NCI-H146 treated with DMSO at 0.1 percent for 48 hours (cell line): Measurements from ENCODE around the gene KIRREL1.

Experiments
- DNase-seq: peaks from one replicate; lab custom pipeline; 2025; ENCODE audit not compliant: unreplicated experiment; lab: John Stamatoyannopoulos, UW

Gene KIRREL1

GRCh38 chr1:157993147-157993917, at the start of gene KIRREL1:
Gene KIRREL1 (plus strand): TSS chr1:157993645. CDS start chr1:157993677, 32 bp downstream.
- no peak for DNase-seq

GRCh38 chr1:157944663-157945280, 48.7 kb upstream of the KIRREL1 start:
- DNase-seq = no peak

- no peak for DNase-seq
Observed at GRCh38 chr1:157948312-157949073, 45.0 kb upstream of the KIRREL1 start.

- no peak for DNase-seq
Observed at GRCh38 chr1:157949074-157949354, 44.4 kb upstream of the KIRREL1 start.

- no peak for DNase-seq
Observed at GRCh38 chr1:157951230-157951629, 42.2 kb upstream of the KIRREL1 start.

GRCh38 chr1:157952601-157953000, 40.8 kb upstream of the KIRREL1 start:
- DNase-seq = no peak

GRCh38 chr1:157955221-157955620, 38.2 kb upstream of the KIRREL1 start:
- no peak for DNase-seq

GRCh38 chr1:157955857-157956256, 37.6 kb upstream of the KIRREL1 start:
- no peak for DNase-seq

GRCh38 chr1:157956732-157957131, 36.7 kb upstream of the KIRREL1 start:
- no peak for DNase-seq

- no peak for DNase-seq
Observed at GRCh38 chr1:157958263-157958662, 35.2 kb upstream of the KIRREL1 start.

GRCh38 chr1:157959750-157960149, 33.7 kb upstream of the KIRREL1 start:
- no peak for DNase-seq

- no peak for DNase-seq
Observed at GRCh38 chr1:157960773-157961172, 32.7 kb upstream of the KIRREL1 start.

GRCh38 chr1:157961805-157962762, 31.4 kb upstream of the KIRREL1 start:
- DNase-seq = no peak

- DNase-seq = peak; percentile 3
Observed at GRCh38 chr1:157963713-157964112, 29.7 kb upstream of the KIRREL1 start.

GRCh38 chr1:157965584-157965983, 27.9 kb upstream of the KIRREL1 start:
- DNase-seq = no peak

GRCh38 chr1:157966031-157966537, 27.4 kb upstream of the KIRREL1 start:
- no peak for DNase-seq

GRCh38 chr1:157967205-157967604, 26.2 kb upstream of the KIRREL1 start:
- DNase-seq = no peak

GRCh38 chr1:157968508-157968907, 24.9 kb upstream of the KIRREL1 start:
- no peak for DNase-seq

- no peak for DNase-seq
Observed at GRCh38 chr1:157968946-157969345, 24.5 kb upstream of the KIRREL1 start.

GRCh38 chr1:157969697-157970485, 23.6 kb upstream of the KIRREL1 start:
- DNase-seq = no peak
